GM12874 (cell line): ENCODE data around the gene DLGAP3.

Source experiments
- CTCF ChIP-seq: IDR thresholded peaks from 2 replicates; pipeline ENCODE4 v1.5.1; 2011; ENCODE audit warnings: low read depth, mild to moderate bottlenecking, control low read depth, low read length, moderate library complexity; ENCODE audit not compliant: insufficient read depth

DLGAP3 gene

GRCh38 chr1:34929497-34929852 is at the start of gene DLGAP3:
Gene DLGAP3, minus strand, starts transcription at chr1:34929650. Its CDS starts 24,267 bp downstream, at chr1:34905383.
- no peak for TF ChIP-seq CTCF

GRCh38 chr1:34978921-34979320 is 49.5 kb upstream of the DLGAP3 start:
- TF ChIP-seq CTCF: no peak

GRCh38 chr1:34977858-34978257 is 48.4 kb upstream of the DLGAP3 start:
- TF ChIP-seq CTCF: no peak

- no peak for TF ChIP-seq CTCF
Observed at GRCh38 chr1:34977210-34977471, 47.7 kb upstream of the DLGAP3 start.

- TF ChIP-seq CTCF: no peak
Observed at GRCh38 chr1:34976384-34977209, 47.1 kb upstream of the DLGAP3 start.

- TF ChIP-seq CTCF: no peak
Observed at GRCh38 chr1:34975771-34976170, 46.3 kb upstream of the DLGAP3 start.

- no peak for TF ChIP-seq CTCF
Observed at GRCh38 chr1:34975338-34975737, 45.9 kb upstream of the DLGAP3 start.

GRCh38 chr1:34974626-34975025 is 45.2 kb upstream of the DLGAP3 start:
- TF ChIP-seq CTCF: no peak
